Cardiac fibroblast (primary cell): ENCODE measurements around the gene DYSF.

Experiments
- DNase-seq, 2 donors: peaks; one replicate each; pipeline versions ENCODE4 v3.0.0 to v3.0.0-alpha.2; 2010; ENCODE audit warnings: low read depth in 2 of 2
- H3K4me3 ChIP-seq, 2 donors: replicated peaks in 1 of 2; 1 replicate in 1 of 2; 2 replicates in 1 of 2; pipeline ENCODE4 v1.5.1; 2011; ENCODE audit warnings: low read depth in 2 of 2, low read length in 2 of 2, mild to moderate bottlenecking in 2 of 2, moderate library complexity in 1 of 2
- TF ChIP-seq, protein P1 (sequence below): IDR thresholded peaks from one replicate; pipeline ENCODE4 v1.5.1; 2011; ENCODE audit warnings: low read depth, mild to moderate bottlenecking, low read length, inconsistent platforms

DYSF gene

DNA sequence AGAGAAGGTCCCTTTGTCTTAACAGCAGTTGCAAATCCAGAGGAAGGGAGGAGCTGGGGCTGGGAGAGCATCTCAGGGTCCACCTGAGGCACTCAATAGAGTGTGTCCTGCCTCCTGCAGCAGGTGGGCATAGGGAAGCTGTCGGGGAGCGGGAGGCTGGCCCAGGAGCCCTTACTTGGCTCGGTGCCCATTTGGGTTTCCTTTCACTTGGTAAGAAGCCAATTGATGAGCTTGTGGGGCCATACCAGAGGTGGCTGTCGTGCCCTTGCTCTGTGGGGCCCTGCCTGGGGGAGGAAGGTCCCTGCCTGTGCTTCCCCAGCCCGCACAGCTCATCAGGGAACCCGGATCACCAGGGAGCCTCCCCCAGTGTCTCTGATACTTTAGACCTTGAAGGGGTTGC, 229.7 kb downstream of the DYSF start:
- DNase-seq: no peak
- H3K4me3 ChIP-seq: no peak overlapping the region
- TF ChIP-seq, protein P1, sequence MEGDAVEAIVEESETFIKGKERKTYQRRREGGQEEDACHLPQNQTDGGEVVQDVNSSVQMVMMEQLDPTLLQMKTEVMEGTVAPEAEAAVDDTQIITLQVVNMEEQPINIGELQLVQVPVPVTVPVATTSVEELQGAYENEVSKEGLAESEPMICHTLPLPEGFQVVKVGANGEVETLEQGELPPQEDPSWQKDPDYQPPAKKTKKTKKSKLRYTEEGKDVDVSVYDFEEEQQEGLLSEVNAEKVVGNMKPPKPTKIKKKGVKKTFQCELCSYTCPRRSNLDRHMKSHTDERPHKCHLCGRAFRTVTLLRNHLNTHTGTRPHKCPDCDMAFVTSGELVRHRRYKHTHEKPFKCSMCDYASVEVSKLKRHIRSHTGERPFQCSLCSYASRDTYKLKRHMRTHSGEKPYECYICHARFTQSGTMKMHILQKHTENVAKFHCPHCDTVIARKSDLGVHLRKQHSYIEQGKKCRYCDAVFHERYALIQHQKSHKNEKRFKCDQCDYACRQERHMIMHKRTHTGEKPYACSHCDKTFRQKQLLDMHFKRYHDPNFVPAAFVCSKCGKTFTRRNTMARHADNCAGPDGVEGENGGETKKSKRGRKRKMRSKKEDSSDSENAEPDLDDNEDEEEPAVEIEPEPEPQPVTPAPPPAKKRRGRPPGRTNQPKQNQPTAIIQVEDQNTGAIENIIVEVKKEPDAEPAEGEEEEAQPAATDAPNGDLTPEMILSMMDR: no peak

DNA sequence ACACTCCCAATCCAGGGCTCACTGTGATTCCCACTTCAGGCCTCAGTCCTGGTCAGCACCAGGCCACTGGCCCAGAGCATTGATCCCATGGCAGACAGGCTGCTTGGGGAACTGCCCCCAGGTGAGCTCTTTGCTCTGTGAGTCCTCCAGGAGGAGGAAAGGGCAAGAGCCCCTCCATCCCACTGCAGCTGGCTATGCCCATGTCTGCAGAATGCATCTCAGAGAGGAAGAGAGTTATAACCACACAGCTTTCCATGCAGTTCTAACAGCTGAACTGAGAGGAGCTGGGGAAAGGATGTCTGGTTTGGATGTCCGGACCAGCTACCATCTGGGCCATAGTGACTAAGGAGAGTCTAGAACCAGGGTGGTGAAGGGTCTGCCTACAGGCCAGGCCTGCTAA, 230.3 kb downstream of the DYSF start:
- TF ChIP-seq, protein P1: no peak
- no peak overlapping the region for H3K4me3 ChIP-seq
- no peak for DNase-seq

DNA sequence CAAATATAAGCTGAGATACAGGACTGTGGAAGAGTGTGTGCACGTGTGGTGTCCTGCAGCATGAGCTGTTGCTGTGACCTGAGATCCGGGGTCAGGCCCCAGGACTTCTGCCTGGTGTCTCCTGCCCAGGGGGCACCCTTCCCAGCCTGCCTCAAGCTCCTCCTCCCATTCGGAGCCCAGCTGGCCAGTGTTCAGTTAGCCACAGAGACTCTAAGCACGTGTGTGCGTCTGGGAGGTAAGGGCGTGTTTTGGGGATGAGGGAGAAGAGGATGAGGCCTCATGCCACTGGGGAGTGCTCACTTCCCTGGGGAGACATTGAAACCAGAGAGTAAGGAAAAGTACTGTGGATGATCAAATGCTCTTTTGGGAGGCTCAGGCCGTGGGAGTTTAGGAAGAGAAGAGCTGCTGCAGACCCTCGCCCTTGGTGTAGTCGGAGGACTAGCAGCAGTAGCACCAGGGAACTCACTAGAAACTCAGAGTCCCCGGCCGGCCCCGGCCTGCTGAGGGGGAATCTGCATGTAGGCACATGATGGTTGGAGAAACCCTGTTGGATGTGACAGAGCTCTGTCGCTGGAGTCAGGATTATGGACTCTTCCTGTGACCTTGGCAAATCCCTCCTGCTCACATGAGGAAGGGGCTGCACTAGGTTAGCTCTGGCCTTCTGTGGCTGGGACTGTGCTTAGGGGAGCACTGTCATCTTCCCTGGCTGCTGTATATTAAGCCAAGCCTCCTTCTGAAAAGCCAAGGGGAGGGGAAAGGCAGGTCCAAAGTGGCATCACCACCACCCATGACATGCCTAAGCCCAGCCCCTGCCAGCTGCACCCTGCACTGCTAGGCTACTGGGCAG, 231.1 kb downstream of the DYSF start:
- DNase-seq: no peak
- H3K4me3 ChIP-seq: no peak overlapping the region

DNA sequence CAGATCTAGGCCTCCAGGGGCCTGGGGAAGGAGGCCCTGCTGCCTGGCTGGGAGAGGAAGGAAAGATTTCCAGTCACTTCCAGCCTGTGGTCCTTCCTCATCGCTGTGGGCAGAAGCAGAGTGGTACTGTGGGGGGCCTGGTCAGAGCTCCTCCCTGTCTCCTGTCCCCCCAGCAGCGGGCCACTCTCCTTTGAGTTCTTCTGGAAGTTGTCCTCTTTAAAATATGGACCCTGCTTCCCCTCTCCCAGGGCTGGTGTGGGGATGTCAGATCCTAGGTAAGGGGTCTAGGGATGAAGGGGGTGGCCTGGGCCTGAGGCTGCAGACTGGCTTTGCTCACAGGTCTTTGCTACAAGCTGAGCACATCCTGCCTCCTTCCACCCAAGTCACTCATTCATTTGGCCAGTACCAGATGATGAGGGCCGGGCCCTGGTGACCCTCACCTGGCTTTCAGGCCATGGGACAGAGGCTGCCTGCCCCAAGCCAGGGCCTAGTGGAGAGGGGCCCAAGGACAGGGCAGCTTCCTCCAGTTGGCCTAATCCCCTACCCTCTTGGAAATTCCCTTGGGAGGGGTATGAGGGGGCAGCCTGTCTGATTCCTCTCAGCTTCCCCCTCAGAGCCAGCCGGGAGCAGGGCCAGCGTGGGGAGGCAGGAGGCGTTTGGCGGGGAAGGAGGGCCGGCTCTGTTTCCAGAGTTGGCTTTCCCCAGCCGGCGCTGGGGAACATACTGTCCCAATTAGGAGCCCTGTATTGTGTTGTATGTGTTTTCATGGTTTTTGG, 231.9 kb downstream of the DYSF start:
- no peak for DNase-seq
- TF ChIP-seq, protein P1: no peak
- H3K4me3 ChIP-seq: no peak overlapping the region

More for the DNA sequence above, 231.1 kb downstream of the DYSF start:
- TF ChIP-seq, protein P1: no peak

DNA sequence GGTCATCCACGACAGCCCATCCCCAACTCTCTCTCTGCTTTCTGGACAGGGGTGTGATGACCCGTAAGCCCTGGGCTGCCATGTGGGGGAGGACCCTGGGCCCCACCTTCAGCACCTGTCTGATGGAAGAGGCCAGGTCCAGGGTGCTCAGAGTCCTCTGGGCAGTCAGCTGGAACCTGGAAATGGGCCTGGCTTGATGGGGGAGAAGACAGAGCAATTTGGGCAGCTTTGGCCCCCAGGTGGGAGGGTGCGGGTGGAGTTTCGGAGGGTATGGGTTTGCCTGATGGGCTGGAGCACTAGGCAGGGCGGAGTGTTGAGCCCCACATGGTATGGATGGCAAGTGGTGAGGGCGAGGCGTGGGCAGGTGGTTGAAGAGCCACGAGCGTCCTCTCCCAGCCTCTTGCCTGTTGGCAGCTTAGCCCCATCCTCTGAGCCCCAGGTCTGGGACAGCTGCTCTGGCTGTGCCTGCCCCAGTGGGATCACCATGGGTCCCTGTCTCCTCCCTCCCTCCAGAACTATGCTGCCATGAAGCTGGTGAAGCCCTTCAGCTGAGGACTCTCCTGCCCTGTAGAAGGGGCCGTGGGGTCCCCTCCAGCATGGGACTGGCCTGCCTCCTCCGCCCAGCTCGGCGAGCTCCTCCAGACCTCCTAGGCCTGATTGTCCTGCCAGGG, 232.7 kb downstream of the DYSF start:
- TF ChIP-seq, protein P1: no peak
- no peak overlapping the region for H3K4me3 ChIP-seq
- DNase-seq: no peak

DNA sequence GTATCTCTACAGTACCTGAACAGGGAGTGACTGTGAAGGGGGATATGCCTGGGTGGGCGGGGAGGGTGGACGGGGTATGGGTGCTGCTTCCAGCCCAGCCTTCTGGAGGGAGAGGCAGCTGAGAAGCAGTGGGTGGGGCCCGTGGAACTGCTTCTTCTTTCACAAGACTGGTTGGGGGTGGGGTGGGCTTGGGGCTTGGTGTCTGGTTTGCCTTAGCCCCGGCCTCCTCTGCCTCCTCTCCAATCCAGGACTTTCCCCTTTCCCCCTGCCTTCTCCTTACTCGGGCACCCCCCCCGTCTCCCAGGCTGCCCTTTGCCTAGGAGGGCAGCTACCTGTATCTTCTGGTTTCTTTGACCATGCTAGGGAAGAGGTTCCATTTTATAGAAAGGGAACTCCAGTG, 233.4 kb downstream of the DYSF start:
- DNase-seq: no peak
- H3K4me3 ChIP-seq: no peak overlapping the region
- TF ChIP-seq, protein P1: no peak
